IMR-90 (cell line): Measurements from ENCODE around the gene PCDHGA7.

Experiments used
- BHLHE40 ChIP-seq: fragments of 150-350 bp; IDR thresholded peaks from 2 replicates; pipeline ENCODE4 v1.6.1; 2016; ENCODE audit warnings: mild to moderate bottlenecking, low read depth, low read length
- CEBPB ChIP-seq: IDR thresholded peaks from 2 replicates; pipeline ENCODE4 v1.6.1; 2012; ENCODE audit warnings: low read depth, low read length, improper control_type of control experiment
- CHD1 ChIP-seq: IDR thresholded peaks from 2 replicates; pipeline ENCODE4 v1.6.1; 2012; ENCODE audit warnings: low read depth, low read length, improper control_type of control experiment
- CTCF ChIP-seq: conservative IDR thresholded peaks from 2 replicates; pipeline ENCODE4 v1.5.1; 2012; ENCODE audit warnings: mild to moderate bottlenecking, low read depth, low read length, improper control_type of control experiment
- ELK1 ChIP-seq: fragments of 150-350 bp; IDR thresholded peaks from 2 replicates; pipeline ENCODE4 v1.6.1; 2016; ENCODE audit warnings: low read depth, mild to moderate bottlenecking, low read length, moderate library complexity, borderline replicate concordance
- FOS ChIP-seq: fragments of 150-350 bp; IDR thresholded peaks from 2 replicates; pipeline ENCODE4 v1.6.1; 2016; ENCODE audit warnings: low read depth, low read length
- NFE2L2 ChIP-seq: fragments of 150-350 bp; IDR thresholded peaks from 2 replicates; pipeline ENCODE4 v1.6.1; 2016; ENCODE audit warnings: low read depth, mild to moderate bottlenecking, low read length
- POLR2A ChIP-seq: IDR thresholded peaks from 2 replicates; pipeline ENCODE4 v1.6.1; 2012; ENCODE audit warnings: mild to moderate bottlenecking, low read depth, low read length
- RAD21 ChIP-seq: IDR thresholded peaks from 2 replicates; pipeline ENCODE4 v1.6.1; 2012; ENCODE audit warnings: low read length, improper control_type of control experiment
- RFX5 ChIP-seq: IDR thresholded peaks from 2 replicates; pipeline ENCODE4 v1.8.0; 2012; ENCODE audit warnings: low read depth, mild to moderate bottlenecking, low read length, moderate library complexity
- USF2 ChIP-seq: fragments of 150-350 bp; IDR thresholded peaks from 2 replicates; pipeline ENCODE4 v1.6.1; 2017; ENCODE audit warnings: mild to moderate bottlenecking, antibody characterized with exemption, low read length, low read depth

GRCh38 chr5:141422742-141423291, 40.3 kb downstream of the PCDHGA7 start:
- TF ChIP-seq CTCF: no peak
- TF ChIP-seq POLR2A: no peak
- no peak for TF ChIP-seq CEBPB
- TF ChIP-seq RAD21: no peak
- TF ChIP-seq BHLHE40: no peak
- TF ChIP-seq NFE2L2: no peak
- no peak for TF ChIP-seq FOS
- no peak for TF ChIP-seq ELK1
- TF ChIP-seq USF2: no peak
- no peak for TF ChIP-seq RFX5
- no peak for TF ChIP-seq CHD1
